NCI-H2171 treated with DMSO at 0.1 percent for 48 hours (cell line): ENCODE data around the gene SLC66A2.

Experiments used
- DNase-seq: peaks from one replicate; lab custom pipeline; 2025; lab: John Stamatoyannopoulos, UW

Gene SLC66A2

GRCh38 chr18:79950515-79951341, 725 bp downstream of the SLC66A2 start:
- no peak for DNase-seq

- no peak for DNase-seq
Observed at GRCh38 chr18:79949697-79950487, 1.6 kb downstream of the SLC66A2 start.

GRCh38 chr18:79948719-79949411, 2.6 kb downstream of the SLC66A2 start:
- DNase-seq, result no peak

- DNase-seq, result no peak
Observed at GRCh38 chr18:79947881-79948610, 3.4 kb downstream of the SLC66A2 start.

GRCh38 chr18:79947054-79947755, 4.2 kb downstream of the SLC66A2 start:
- DNase-seq, result no peak

- DNase-seq, result peak; percentile 8
Observed at GRCh38 chr18:79945118-79946042, 6.1 kb downstream of the SLC66A2 start.

GRCh38 chr18:79944746-79945117, 6.7 kb downstream of the SLC66A2 start:
- DNase-seq, result no peak

GRCh38 chr18:79944126-79944731, 7.2 kb downstream of the SLC66A2 start:
- peak; percentile 65 for DNase-seq

- no peak for DNase-seq
Observed at GRCh38 chr18:79943608-79944125, 7.8 kb downstream of the SLC66A2 start.

- DNase-seq, result no peak
Observed at GRCh38 chr18:79942786-79943607, 8.5 kb downstream of the SLC66A2 start.

- no peak for DNase-seq
Observed at GRCh38 chr18:79942211-79942610, 9.2 kb downstream of the SLC66A2 start.

- no peak for DNase-seq
Observed at GRCh38 chr18:79941473-79942119, 9.9 kb downstream of the SLC66A2 start.

GRCh38 chr18:79940814-79941472, 10.5 kb downstream of the SLC66A2 start:
- no peak for DNase-seq

GRCh38 chr18:79940126-79940813, 11.2 kb downstream of the SLC66A2 start:
- DNase-seq, result no peak

GRCh38 chr18:79939096-79939495, 12.4 kb downstream of the SLC66A2 start:
- no peak for DNase-seq

- DNase-seq, result no peak
Observed at GRCh38 chr18:79938196-79938595, 13.3 kb downstream of the SLC66A2 start.
